OCI-LY3 (cell line): ENCODE data around the gene GMFB.

ENCODE experiments used
- CTCF ChIP-seq: fragments of 200-600, 300-600 bp; sonication (generic); IDR thresholded peaks from 2 replicates; pipeline ENCODE4 v1.5.1; 2014; ENCODE audit warnings: antibody characterized with exemption, low read length, low read depth
- EZH2phosphoT487 ChIP-seq: fragments of 200-600 bp; shearing (Covaris generic); IDR thresholded peaks from 2 replicates; pipeline ENCODE4 v1.6.1; 2018; ENCODE audit warnings: antibody characterized with exemption, mixed run types, low read depth

- TF ChIP-seq EZH2phosphoT487 (no peak), CTCF (no peak)
These were observed 35.6 kb upstream of the GMFB start for GRCh38 chr14:54524410-54524809.
